ENCODE data around the gene MAEA.
"Not testable (repeated sequence)": the region's sequence is repeated elsewhere in the genome, so short reads cannot be mapped to it uniquely, and the experiment has no call there.

The MAEA gene

DNA sequence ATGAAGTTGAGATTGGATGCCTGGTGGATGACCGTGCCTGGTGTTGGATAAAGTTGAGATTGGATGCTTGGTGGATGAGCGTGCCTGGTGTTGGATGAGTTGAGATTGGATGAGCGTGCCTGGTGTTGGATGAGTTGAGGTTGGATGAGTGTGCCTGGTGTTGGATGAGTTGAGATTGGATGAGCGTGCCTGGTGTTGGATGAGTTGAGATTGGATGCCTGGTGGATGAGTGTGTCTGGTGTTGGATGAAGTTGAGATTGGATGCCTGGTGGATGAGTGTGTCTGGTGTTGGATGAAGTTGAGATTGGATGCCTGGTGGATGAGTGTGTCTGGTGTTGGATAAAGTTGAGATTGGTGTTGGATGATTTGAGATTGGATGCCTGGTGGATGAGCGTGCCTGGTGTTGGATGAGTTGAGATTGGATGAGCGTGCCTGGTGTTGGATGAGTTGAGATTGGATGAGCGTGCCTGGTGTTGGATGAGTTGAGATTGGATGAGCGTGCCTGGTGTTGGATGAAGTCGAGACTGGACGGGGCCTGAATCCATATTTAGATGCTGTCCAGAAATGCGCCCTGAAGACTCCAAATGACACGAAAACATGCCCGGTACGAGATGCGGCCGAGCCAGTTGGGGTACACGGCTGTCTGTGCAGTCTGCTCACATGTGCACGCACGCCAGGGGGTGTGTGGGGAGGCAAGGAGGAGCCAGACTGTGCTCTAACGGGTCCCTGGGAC lies 34.9 kb downstream of the MAEA start:
- not testable (repeated sequence) for FAIRE-seq

GRCh38 chr4:1325176-1325480 lies 35.4 kb downstream of the MAEA start:
- no peak for FAIRE-seq

GRCh38 chr4:1325681-1326635 lies 36.3 kb downstream of the MAEA start:
- FAIRE-seq = no peak

- FAIRE-seq = no peak
These were observed 37.2 kb downstream of the MAEA start for GRCh38 chr4:1326751-1327525.

- no peak for FAIRE-seq
These were observed 38.0 kb downstream of the MAEA start for GRCh38 chr4:1327526-1328266.

- FAIRE-seq = no peak
These were observed 38.8 kb downstream of the MAEA start for GRCh38 chr4:1328267-1329155.

GRCh38 chr4:1329408-1330371 lies 40.0 kb downstream of the MAEA start:
- FAIRE-seq = no peak

DNA sequence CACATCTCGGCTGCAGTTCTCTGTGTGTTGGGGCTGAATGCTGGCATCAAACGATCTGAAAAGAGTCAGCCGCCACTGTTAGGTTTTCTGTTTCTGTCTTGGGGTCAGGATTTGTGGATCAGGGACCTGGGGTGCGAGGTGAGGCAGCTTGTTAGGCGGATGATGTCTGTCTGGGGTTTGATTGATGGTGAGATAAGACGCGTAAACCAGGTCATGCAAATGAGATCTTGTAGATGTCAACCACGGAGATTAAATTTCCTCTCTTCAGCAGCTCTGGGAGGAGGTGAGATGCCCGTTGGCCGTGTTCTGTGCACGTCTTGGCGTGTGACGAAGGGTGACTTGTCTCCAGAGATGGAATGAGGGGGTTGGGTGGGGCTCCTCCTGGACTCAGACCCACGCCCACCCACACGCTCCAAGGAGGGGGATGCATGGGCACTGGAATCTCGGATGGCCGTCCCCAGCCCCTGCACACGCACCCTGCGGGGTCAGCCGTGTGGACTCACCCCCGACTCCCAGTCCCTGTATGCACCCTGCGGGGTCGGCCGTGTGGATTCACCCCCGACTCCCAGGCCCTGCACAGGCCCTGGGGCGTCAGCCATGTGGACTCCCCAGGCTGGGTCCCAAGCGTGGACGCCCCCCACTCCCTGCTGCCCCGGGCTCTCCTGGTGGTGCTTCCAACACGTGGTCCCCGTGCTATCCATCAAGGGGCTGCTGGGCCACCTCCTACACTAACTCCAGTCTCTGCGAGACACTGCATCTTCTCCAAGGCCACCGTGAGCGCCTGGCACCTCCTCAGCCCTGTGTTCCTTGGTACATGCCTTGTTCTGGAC lies 41.3 kb downstream of the MAEA start:
- no peak for FAIRE-seq

DNA sequence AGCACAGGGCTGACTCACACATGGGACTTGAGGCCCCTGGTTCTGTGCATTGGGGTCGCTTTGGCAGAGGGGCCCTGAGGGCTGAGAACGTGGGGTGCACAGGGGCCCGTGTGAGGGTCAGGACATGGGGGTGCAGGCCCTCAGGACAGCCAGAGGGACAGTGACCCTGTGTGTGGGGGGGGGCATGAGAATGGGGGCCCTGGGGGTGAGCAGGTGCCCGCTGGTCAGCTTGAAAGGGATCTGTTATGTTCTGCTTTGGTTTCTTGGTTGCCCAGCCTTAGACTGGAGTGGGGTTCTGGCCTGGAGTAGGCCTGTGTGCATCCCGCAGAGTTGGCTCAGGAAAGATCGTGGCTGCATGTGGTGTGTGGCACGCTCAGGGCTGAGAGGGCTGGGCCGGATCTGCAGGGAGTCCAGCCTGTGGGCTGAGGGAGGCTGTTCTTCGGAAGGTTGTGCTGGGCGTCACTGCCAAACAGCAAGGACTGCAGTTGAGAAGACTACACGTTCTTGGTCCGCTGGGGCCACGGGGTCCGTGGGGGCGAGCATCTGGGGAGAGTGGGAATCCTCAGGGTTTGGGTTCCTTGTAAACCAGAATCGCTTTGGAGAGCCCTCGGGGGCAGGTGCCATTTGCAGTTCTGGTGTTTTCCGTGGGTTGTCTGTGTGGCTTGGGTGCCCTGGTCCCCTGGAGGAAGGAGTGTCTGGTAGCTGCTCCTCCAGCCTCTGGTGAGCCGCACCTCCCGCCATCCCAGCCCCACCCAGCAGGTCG lies 42.1 kb downstream of the MAEA start:
- FAIRE-seq = no peak

DNA sequence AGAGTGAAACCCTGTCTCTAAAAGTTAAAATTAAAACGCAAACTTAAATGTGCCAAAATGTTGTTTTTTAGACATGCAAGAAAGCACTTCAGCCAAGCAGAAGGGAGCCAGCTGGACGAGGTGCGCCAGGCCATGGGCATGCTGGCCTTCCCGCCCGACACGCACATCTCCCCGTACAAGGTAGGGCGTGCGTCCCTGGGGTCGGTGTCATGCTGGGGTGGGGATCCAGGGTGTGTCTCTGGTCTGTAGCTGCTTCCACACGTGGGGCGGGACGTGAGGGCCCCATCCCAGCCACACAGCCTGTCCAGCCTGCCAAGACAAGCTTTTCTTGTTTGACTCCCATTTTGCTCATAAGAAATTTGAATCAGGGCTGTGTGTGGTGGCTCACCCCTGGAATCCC lies 43.0 kb downstream of the MAEA start:
- no peak for FAIRE-seq

DNA sequence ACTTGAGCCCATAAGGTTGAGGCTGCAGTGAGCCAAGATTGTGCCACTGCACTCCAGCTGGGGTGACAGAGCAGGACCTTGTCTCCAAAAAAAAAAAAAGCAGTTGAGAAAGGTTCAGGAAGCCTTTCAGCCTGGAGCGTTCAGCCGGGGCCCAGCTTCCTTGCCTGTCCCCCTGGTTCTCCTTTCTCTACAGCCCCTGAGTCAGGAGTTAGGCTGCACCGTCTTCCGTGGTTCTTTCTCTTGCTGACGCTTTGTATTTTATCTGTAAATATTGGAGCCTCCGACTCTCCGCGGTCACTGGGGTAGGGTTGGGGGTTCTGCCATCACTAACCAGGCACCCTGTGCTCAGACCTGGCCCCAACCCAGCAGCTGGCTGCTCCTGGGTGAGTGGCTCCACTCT lies 43.6 kb downstream of the MAEA start:
- no peak for FAIRE-seq

DNA sequence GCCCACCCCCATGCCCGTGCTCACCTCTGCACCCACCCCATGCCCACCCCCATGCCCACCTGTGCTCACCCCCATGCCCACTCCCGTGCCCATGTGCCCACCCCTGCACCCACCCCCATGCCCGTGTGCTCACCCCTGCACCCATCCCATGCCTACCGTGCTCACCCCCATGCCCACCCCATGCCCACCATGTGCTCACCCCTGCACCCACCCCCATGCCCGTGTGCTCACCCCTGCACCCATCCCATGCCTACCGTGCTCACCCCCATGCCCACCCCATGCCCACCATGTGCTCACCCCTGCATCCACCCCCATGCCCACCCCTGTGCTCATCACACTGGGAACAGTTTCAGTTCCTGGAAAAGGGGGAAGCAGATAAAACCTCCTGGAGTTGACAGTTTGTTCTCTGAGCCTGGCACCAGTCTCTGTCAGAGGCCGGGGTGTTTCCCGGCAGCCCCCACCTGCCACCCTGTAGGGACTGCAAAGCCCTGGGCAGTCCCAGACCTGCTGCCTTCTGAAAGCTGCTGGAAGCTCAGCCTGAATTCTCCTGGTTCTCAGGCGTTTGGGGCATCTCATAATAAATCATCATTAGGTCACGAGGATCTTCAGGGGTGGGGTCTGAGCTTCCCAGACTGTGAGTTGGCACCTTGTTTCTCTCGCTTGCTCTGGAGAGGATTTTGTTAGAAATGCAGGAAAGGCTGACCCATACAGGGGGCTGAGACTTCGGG lies 44.3 kb downstream of the MAEA start:
- not testable (repeated sequence) for FAIRE-seq

GRCh38 chr4:1334579-1334895 lies 44.8 kb downstream of the MAEA start:
- no peak for FAIRE-seq

- FAIRE-seq = not testable (repeated sequence)
These were observed 45.6 kb downstream of the MAEA start for GRCh38 chr4:1335193-1335883.

- no peak for FAIRE-seq
These were observed 46.4 kb downstream of the MAEA start for GRCh38 chr4:1336088-1336491.

GRCh38 chr4:1337376-1337831 lies 47.7 kb downstream of the MAEA start:
- no peak for FAIRE-seq
